Measurements from ENCODE around the gene C15orf40.

GRCh38 chr15:82945326-82945725 lies 66.1 kb downstream of the C15orf40 start:
- TF ChIP-seq POLR2AphosphoS5 (IDR thresholded peaks at IDR 0.05) (no peak), CTCF (IDR thresholded peaks at IDR 0.05) (no peak), POLR2A (IDR thresholded peaks at IDR 0.05) (no peak)
